Naive B cell (primary cell): ENCODE results near the gene MOB1A. TPM values are rescaled to one million over a fixed set of nuclear protein-coding genes. Genes with fewer than 3 reads are reported as not detected.
"Not testable (repeated sequence)": the region's sequence is repeated elsewhere in the genome, so short reads cannot be mapped to it uniquely, and the experiment has no call there.

Experiments
- ATAC-seq, 2 donors: fragments of 150-1000 bp; cut with Tn5 transposase; 2 replicates each; pipeline ENCODE4 v1.10.0; 2021; ENCODE audit warnings: low read depth in 2 of 2, mild to moderate bottlenecking in 2 of 2, moderate library complexity in 2 of 2
- DNase-seq: peaks from one replicate; pipeline ENCODE4 v3.0.0; 2022
- H3K27ac Mint-ChIP-seq, 6 donors: one replicate each; pipeline ENCODE4 v1.8.0; 2020 to 2022; ENCODE audit warnings: mild to moderate bottlenecking in 6 of 6, mixed read lengths in 6 of 6, moderate library complexity in 5 of 6, inconsistent platforms in 2 of 6
- H3K27me3 Mint-ChIP-seq, 3 donors: one replicate each; pipeline ENCODE4 v1.8.0; 2021 to 2022; ENCODE audit warnings: mixed read lengths in 3 of 3, mild to moderate bottlenecking in 1 of 3
- H3K36me3 Mint-ChIP-seq, 2 donors: one replicate each; pipeline ENCODE4 v1.8.0; 2020 to 2022; ENCODE audit warnings: mixed read lengths in 2 of 2, inconsistent platforms in 1 of 2, mild to moderate bottlenecking in 1 of 2
- H3K4me1 Mint-ChIP-seq, 3 donors: one replicate each; pipeline ENCODE4 v1.8.0; 2020 to 2022; ENCODE audit warnings: mixed read lengths in 3 of 3, inconsistent platforms in 1 of 3, mild to moderate bottlenecking in 1 of 3, moderate library complexity in 1 of 3
- H3K4me3 Mint-ChIP-seq, 8 donors: one replicate each; pipeline ENCODE4 v1.8.0; 2020 to 2022; ENCODE audit warnings: mild to moderate bottlenecking in 8 of 8, mixed read lengths in 8 of 8, moderate library complexity in 8 of 8, inconsistent platforms in 2 of 8
- H3K9me3 Mint-ChIP-seq, 7 donors: one replicate each; pipeline ENCODE4 v1.8.0; 2020 to 2022; ENCODE audit warnings: mixed read lengths in 7 of 7, mild to moderate bottlenecking in 5 of 7, inconsistent platforms in 2 of 7, moderate library complexity in 1 of 7
- polyA plus RNA-seq, 6 donors: library from polyadenylated mRNA; unstranded; fragments of 300-500 nt; fragmentation: Illumina TruSeq; gene quantifications; one replicate each; pipeline ENCODE4 v1.2.3, GENCODE V29; 2021; ENCODE audit warnings: low read depth in 6 of 6

Gene MOB1A
- polyA plus RNA-seq, 6 donors from 2014 or later, result 217 to 269 (median 220) TPM

- Mint-ChIP-seq H3K27ac (no peak overlapping the region), H3K9me3 (peaks cover 0 to 10% (median 1%) of the 10 kb centered on the region in 7 donors), H3K4me3 (no peak overlapping the region), H3K4me1 (no peaks in the 10 kb centered on the region), H3K27me3 (peaks cover 11 to 23% (median 17%) of the 10 kb centered on the region in 3 donors), H3K36me3 (peaks cover 0 to 5% of the 10 kb centered on the region in 2 donors)
- ATAC-seq (no peak), DNase-seq (no peak)
These were observed 50.5 kb downstream of the MOB1A start for GRCh38 chr2:74128206-74128605.

DNA sequence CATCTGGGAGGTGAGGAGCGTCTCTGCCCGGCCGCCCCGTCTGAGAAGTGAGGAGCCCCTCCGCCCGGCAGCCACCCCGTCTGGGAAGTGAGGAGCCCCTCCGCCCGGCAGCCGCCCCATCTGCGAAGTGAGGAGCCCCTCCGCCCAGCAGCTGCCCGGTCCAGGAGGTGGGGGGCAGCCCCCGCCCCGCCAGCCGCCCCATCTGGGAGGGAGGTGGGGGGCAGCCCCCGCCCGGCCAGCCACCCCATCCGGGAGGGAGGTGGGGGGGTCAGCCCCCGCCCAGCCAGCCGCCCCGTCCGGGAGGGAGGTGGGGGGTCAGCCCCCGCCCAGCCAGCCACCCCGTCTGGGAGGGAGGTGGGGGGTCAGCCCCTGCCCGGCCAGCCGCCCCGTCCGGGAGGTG lies 54.7 kb downstream of the MOB1A start:
- H3K27me3 Mint-ChIP-seq, ATAC-seq, DNase-seq, H3K4me3 Mint-ChIP-seq, H3K27ac Mint-ChIP-seq, H3K4me1 Mint-ChIP-seq: not testable (repeated sequence)
- peaks cover 0 to 20% of the 10 kb centered on the region in 2 donors for H3K36me3 Mint-ChIP-seq
- H3K9me3 Mint-ChIP-seq, result peaks cover 0 to 29% (median 19%) of the 10 kb centered on the region in 7 donors

DNA sequence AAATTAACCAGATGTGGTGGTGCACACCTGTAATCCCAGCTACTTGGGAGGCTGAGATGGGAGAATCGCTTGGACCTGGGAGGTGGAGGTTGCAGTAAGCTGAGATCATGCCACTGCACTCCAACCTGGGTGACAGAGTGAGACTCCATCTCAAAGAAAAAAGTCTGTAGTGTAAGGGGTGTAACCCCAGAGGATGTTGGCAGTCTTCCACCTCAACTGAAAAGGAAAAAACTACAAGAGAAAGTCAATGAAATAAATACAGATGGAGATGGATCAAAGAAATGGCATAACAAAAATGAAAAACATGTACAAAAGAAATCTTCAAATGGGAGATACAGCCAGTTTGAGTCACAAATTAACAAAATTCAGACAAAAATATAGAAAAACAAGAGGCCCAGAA lies 56.8 kb downstream of the MOB1A start:
- not testable (repeated sequence) for ATAC-seq, H3K27ac Mint-ChIP-seq, H3K4me1 Mint-ChIP-seq, DNase-seq, H3K27me3 Mint-ChIP-seq
- Mint-ChIP-seq H3K9me3 (peaks cover 0 to 29% (median 19%) of the 10 kb centered on the region in 7 donors), H3K4me3 (peak overlapping the region in 3 of 8 donors; percentile 88 to 95 (median 88)), H3K36me3 (peaks cover 0 to 20% of the 10 kb centered on the region in 2 donors)

- H3K9me3 Mint-ChIP-seq, result peaks cover 0 to 29% (median 19%) of the 10 kb centered on the region in 7 donors
- peak; percentile 79 for DNase-seq
- peak overlapping the region; percentile 83 to 95 (median 90) for H3K4me3 Mint-ChIP-seq
- peaks cover 0 to 23% of the 10 kb centered on the region in 2 donors for H3K36me3 Mint-ChIP-seq
- H3K27ac Mint-ChIP-seq, result peak overlapping the region; percentile 81 to 95 (median 91)
- peak; percentile 96 to 97 for ATAC-seq
- peaks cover 0 to 8% (median 5%) of the 10 kb centered on the region in 3 donors for H3K4me1 Mint-ChIP-seq
- H3K27me3 Mint-ChIP-seq, result peaks cover 4 to 7% (median 5%) of the 10 kb centered on the region in 3 donors
These were observed 58.5 kb downstream of the MOB1A start for GRCh38 chr2:74119912-74120825.

GRCh38 chr2:74119339-74119738 lies 59.3 kb downstream of the MOB1A start:
- Mint-ChIP-seq H3K36me3 (peaks cover 0 to 27% of the 10 kb centered on the region in 2 donors), H3K4me3 (peak overlapping the region in 4 of 8 donors; percentile 83 to 95 (median 90)), H3K4me1 (peaks cover 0 to 8% (median 5%) of the 10 kb centered on the region in 3 donors), H3K27ac (peak overlapping the region in 1 of 6 donors; percentile 86), H3K27me3 (peaks cover 8 to 11% (median 9%) of the 10 kb centered on the region in 3 donors), H3K9me3 (peaks cover 0 to 29% (median 19%) of the 10 kb centered on the region in 7 donors)
- ATAC-seq (no peak), DNase-seq (no peak)

DNA sequence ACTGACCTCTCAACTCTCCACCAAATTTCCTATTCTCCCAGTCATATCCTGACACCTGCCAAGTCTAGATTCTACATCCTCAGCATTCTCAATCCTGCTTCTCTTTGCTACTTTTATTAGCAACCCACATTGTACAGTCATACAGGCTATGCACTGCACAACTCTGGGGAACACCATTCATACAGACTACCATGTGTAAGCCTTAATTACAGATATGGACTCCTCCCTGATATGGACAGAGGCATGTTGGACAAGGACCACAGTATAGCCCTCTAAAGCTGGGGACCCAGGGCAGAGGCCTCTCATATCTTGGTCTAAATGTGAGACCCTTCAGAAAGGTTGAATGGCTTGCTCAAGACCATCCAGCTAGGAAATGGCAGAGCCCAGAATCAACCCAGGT lies 67.3 kb downstream of the MOB1A start:
- Mint-ChIP-seq H3K9me3 (peaks cover 0 to 7% (median 3%) of the 10 kb centered on the region in 7 donors), H3K27ac (no peak overlapping the region), H3K36me3 (peaks cover 0 to 7% of the 10 kb centered on the region in 2 donors), H3K4me3 (no peak overlapping the region), H3K27me3 (peaks cover 8 to 16% (median 11%) of the 10 kb centered on the region in 3 donors), H3K4me1 (peaks cover 0 to 12% (median 0%) of the 10 kb centered on the region in 3 donors)
- DNase-seq (no peak), ATAC-seq (no peak)

GRCh38 chr2:74110537-74110936 lies 68.1 kb downstream of the MOB1A start:
- Mint-ChIP-seq H3K4me3 (no peak overlapping the region), H3K27me3 (peaks cover 8 to 12% (median 11%) of the 10 kb centered on the region in 3 donors), H3K4me1 (peaks cover 0 to 12% (median 0%) of the 10 kb centered on the region in 3 donors), H3K9me3 (peaks cover 0 to 7% (median 3%) of the 10 kb centered on the region in 7 donors), H3K27ac (peak overlapping the region in 2 of 6 donors; percentile 34 to 93), H3K36me3 (peaks cover 0 to 7% of the 10 kb centered on the region in 2 donors)
- ATAC-seq, result no peak
- DNase-seq, result no peak

GRCh38 chr2:74109551-74109950 lies 69.1 kb downstream of the MOB1A start:
- ATAC-seq (no peak), DNase-seq (no peak)
- Mint-ChIP-seq H3K36me3 (no peaks in the 10 kb centered on the region), H3K9me3 (peaks cover 0 to 4% (median 0%) of the 10 kb centered on the region in 7 donors), H3K4me1 (peaks cover 0 to 12% (median 0%) of the 10 kb centered on the region in 3 donors), H3K27ac (no peak overlapping the region), H3K27me3 (peaks cover 0 to 5% (median 5%) of the 10 kb centered on the region in 3 donors), H3K4me3 (no peak overlapping the region)

DNA sequence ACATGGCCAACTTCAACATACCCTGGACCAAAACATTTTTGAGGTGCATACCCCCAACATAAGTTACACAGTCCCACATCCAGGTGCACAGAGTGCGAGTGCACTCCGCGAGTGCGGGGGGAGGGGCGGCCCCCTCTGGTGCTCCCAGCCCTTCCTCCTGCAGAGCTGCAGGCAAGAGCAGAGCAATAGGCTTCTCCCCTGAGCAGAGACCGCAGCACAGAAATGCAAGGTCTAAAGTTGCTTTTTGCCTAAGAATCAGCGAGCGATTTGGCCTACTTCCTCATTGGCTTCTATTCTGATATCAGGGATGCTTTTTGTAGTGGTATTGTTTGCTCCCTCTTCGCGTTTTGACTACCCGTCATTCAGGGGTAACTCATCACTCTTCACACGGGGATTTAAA lies 71.6 kb downstream of the MOB1A start:
- Mint-ChIP-seq H3K4me1 (peaks cover 0 to 12% (median 0%) of the 10 kb centered on the region in 3 donors), H3K36me3 (no peaks in the 10 kb centered on the region), H3K9me3 (peaks cover 0 to 4% (median 0%) of the 10 kb centered on the region in 7 donors), H3K27me3 (no peaks in the 10 kb centered on the region), H3K4me3 (no peak overlapping the region), H3K27ac (peak overlapping the region in 2 of 6 donors; percentile 7 to 49)
- ATAC-seq (no peak), DNase-seq (no peak)

GRCh38 chr2:74105413-74105812 lies 73.3 kb downstream of the MOB1A start:
- Mint-ChIP-seq H3K36me3 (peaks cover 0 to 8% of the 10 kb centered on the region in 2 donors), H3K9me3 (no peaks in the 10 kb centered on the region), H3K4me3 (no peak overlapping the region), H3K27me3 (no peaks in the 10 kb centered on the region), H3K4me1 (peaks cover 0 to 1% (median 0%) of the 10 kb centered on the region in 3 donors), H3K27ac (no peak overlapping the region)
- DNase-seq (no peak), ATAC-seq (no peak)

GRCh38 chr2:74104839-74105238 lies 73.8 kb downstream of the MOB1A start:
- peaks cover 0 to 14% of the 10 kb centered on the region in 2 donors for H3K36me3 Mint-ChIP-seq
- no peak overlapping the region for H3K4me3 Mint-ChIP-seq
- peak overlapping the region in 3 of 6 donors; percentile 9 to 45 (median 34) for H3K27ac Mint-ChIP-seq
- no peak for DNase-seq
- H3K4me1 Mint-ChIP-seq, result no peaks in the 10 kb centered on the region
- H3K27me3 Mint-ChIP-seq, result no peaks in the 10 kb centered on the region
- no peaks in the 10 kb centered on the region for H3K9me3 Mint-ChIP-seq
- ATAC-seq, result peak in 1 of 2 donors; percentile 27

GRCh38 chr2:74103763-74104162 lies 74.9 kb downstream of the MOB1A start:
- peak overlapping the region in 1 of 6 donors; percentile 61 for H3K27ac Mint-ChIP-seq
- no peaks in the 10 kb centered on the region for H3K27me3 Mint-ChIP-seq
- DNase-seq (no peak), ATAC-seq (no peak)
- H3K9me3 Mint-ChIP-seq, result no peaks in the 10 kb centered on the region
- H3K4me3 Mint-ChIP-seq, result no peak overlapping the region
- H3K4me1 Mint-ChIP-seq, result no peaks in the 10 kb centered on the region
- peaks cover 0 to 24% of the 10 kb centered on the region in 2 donors for H3K36me3 Mint-ChIP-seq
